HepG2 (cell line): Measurements from ENCODE around the gene CDK8. TPM values are rescaled to one million over a fixed set of nuclear protein-coding genes. Genes with fewer than 3 reads are reported as not detected.

ENCODE experiments used
- ATAC-seq: fragments of 200-7000 bp; cut with Tn5 transposase; 3 replicates; pipeline ENCODE4 v1.9.1; 2020; ENCODE audit warnings: mild to moderate bottlenecking, moderate library complexity
- BruUV-seq: library from RNA; stranded (reverse); fragments of 400-500 nt; replicated peaks from 2 replicates; lab custom pipeline; 2021; lab: Mats Ljungman, UMichigan
- CTCF ChIA-PET: fragments of 300-600 bp; formaldehyde crosslinking; extraction: SDS; loops from one replicate; lab custom pipeline; 2021; ENCODE audit warnings: low total read pairs, inconsistent platforms, low intra/inter-chr PET ratio; lab: Yijun Ruan, JAX
- POLR2A ChIA-PET: fragments of 350-600 bp; sonication (Branson Sonifier 250); formaldehyde crosslinking; loops from one replicate; lab custom pipeline; 2020; ENCODE audit warnings: antibody characterized with exemption, inconsistent platforms; lab: Yijun Ruan, JAX
- DNase-seq: peaks from one replicate; pipeline ENCODE4 v3.0.0-alpha.2; 2015; ENCODE audit warnings: low spot score
- FAIRE-seq: peaks from 3 replicates; lab custom pipeline; 2011; peaks lifted over from hg19 to GRCh38; lab: Jason Lieb, UNC
- H2AFZ ChIP-seq: one replicate; pipeline ENCODE4 v1.6.1; 2011; ENCODE audit warnings: low read length, inconsistent platforms
- H3K27ac ChIP-seq: fragments of 300-600 bp; 3 replicates; pipeline ENCODE4 v1.8.0; 2011; ENCODE audit warnings: mixed run types, mild to moderate bottlenecking, mixed read lengths, low read length, inconsistent platforms; ENCODE audit not compliant: insufficient read depth; ENCODE audit errors: extremely low read length
- H3K27me3 ChIP-seq, 2 experiments: fragments of 200-600 bp in 1 of 2; 2 replicates in 1 of 2; 3 replicates in 1 of 2; pipeline versions ENCODE4 v1.6.0 to v1.8.0; 2011; ENCODE audit warnings: low read length in 2 of 2, mild to moderate bottlenecking in 2 of 2, moderate library complexity in 2 of 2, inconsistent platforms in 1 of 2; ENCODE audit not compliant: insufficient read depth in 2 of 2, control insufficient read depth in 1 of 2
- H3K36me3 ChIP-seq, 2 experiments: fragments of 200-600 bp in 1 of 2; replicated peaks in 1 of 2; 2 replicates in 1 of 2; 3 replicates in 1 of 2; pipeline versions ENCODE4 v1.5.1 to v1.8.0; 2011; ENCODE audit warnings: low read length in 2 of 2, inconsistent platforms in 1 of 2; ENCODE audit not compliant: insufficient read depth in 2 of 2, control insufficient read depth in 1 of 2
- H3K4me1 ChIP-seq: 2 replicates; pipeline ENCODE4 v1.5.1; 2012; ENCODE audit warnings: low read length, inconsistent platforms; ENCODE audit not compliant: insufficient read depth
- H3K4me2 ChIP-seq: 2 replicates; pipeline ENCODE4 v1.6.0; 2011; ENCODE audit warnings: low read depth, low read length, inconsistent platforms
- H3K4me3 ChIP-seq, 3 experiments: fragments of 200-600 bp in 1 of 3; sonication (generic), shearing (Covaris generic) in 1 of 3; replicated peaks in 1 of 3; 2 replicates each; pipeline ENCODE4 v1.5.1; 2011 to 2016; ENCODE audit warnings: low read length in 3 of 3, inconsistent platforms in 2 of 3, low read depth in 2 of 3, mild to moderate bottlenecking in 2 of 3, control low read depth in 1 of 3, mixed read lengths in 1 of 3; ENCODE audit not compliant: insufficient read depth in 1 of 3
- H3K79me2 ChIP-seq: one replicate; pipeline ENCODE4 v1.6.1; 2011; ENCODE audit warnings: low read length, inconsistent platforms; ENCODE audit not compliant: insufficient read depth
- H3K9ac ChIP-seq: 2 replicates; pipeline ENCODE4 v1.6.0; 2011; ENCODE audit warnings: mild to moderate bottlenecking, low read depth, low read length, inconsistent platforms; ENCODE audit not compliant: insufficient read depth
- H3K9me3 ChIP-seq: 2 replicates; pipeline ENCODE4 v1.5.1; 2012; ENCODE audit warnings: mild to moderate bottlenecking, low read length
- H4K20me1 ChIP-seq: 2 replicates; pipeline ENCODE4 v1.6.0; 2011; ENCODE audit warnings: inconsistent platforms, mild to moderate bottlenecking, low read length, moderate library complexity; ENCODE audit not compliant: insufficient read depth
- GABPB1 ChIP-seq: IDR thresholded peaks from 2 replicates; pipeline ENCODE4 v1.6.1; 2016; ENCODE audit warnings: mild to moderate bottlenecking, missing genetic modification reagents, moderate library complexity, missing compliant biosample characterization
- JUND ChIP-seq: sonication (generic); formaldehyde crosslinking; IDR thresholded peaks from 2 replicates; pipeline ENCODE4 v1.8.0; 2022; ENCODE audit warnings: mild to moderate bottlenecking, missing genetic modification reagents
- ZNF891 ChIP-seq: sonication (generic); formaldehyde crosslinking; IDR thresholded peaks from 2 replicates; pipeline ENCODE4 v1.5.0; 2020; ENCODE audit warnings: mild to moderate bottlenecking, missing genetic modification reagents
- WGBS: methylation state at CpG from one replicate; pipeline ENCODE4 v1.1.6; 2017; ENCODE audit warnings: low lambda C conversion rate; 5-methylcytosine and 5-hydroxymethylcytosine counted together
- in situ Hi-C: cut with HindIII; loops from 2 replicates; pipeline ENCODE4 v1.10.0; 2017; ENCODE audit warnings: low pct_unique_long_range_greater_than_20kb; ENCODE audit not compliant: extremely low pct_ligation_motif_present
- intact Hi-C: fragments of 100-400 bp; cut with micrococcal nuclease; formaldehyde crosslinking; loops from one replicate; pipeline ENCODE4 v1.10.0; 2022; ENCODE audit not compliant: unreplicated experiment
- polyA plus RNA-seq, 8 experiments: library from polyadenylated mRNA; depleted of rRNA in 3 of 8; stranded (reverse) in 7 of 8; unstranded in 1 of 8; fragments of >200 nt; fragmentation: Illumina TruSeq in 4 of 8; extraction: Trizol in 4 of 8; gene quantifications; 2 replicates each; pipeline versions ENCODE4 v1.2.1 to v1.2.3, GENCODE V29; 2011 to 2016; ENCODE audit warnings: low read depth in 4 of 8, missing spikeins in 1 of 8, mixed read lengths in 1 of 8; ENCODE audit not compliant: insufficient read depth in 1 of 8
- total RNA-seq, 5 experiments: library from RNA; depleted of rRNA; stranded (reverse); fragments of >200 nt; fragmentation: Illumina TruSeq; extraction: Trizol; gene quantifications; 2 replicates each; pipeline ENCODE4 v1.2.3, GENCODE V29; 2016; ENCODE audit warnings: low read depth in 1 of 5
- TF ChIP-seq, protein P1 (sequence below): sonication (generic); formaldehyde crosslinking; IDR thresholded peaks from 2 replicates; pipeline ENCODE4 v1.5.1; 2020; ENCODE audit warnings: mild to moderate bottlenecking, missing genetic modification reagents, moderate library complexity

CDK8 gene
- total and polyA plus RNA-seq, 2 of the 13 experiments (the other 11 are each of a cell fraction or from before 2014, with no cell fraction given): 15.8 to 16.4 TPM

DNA sequence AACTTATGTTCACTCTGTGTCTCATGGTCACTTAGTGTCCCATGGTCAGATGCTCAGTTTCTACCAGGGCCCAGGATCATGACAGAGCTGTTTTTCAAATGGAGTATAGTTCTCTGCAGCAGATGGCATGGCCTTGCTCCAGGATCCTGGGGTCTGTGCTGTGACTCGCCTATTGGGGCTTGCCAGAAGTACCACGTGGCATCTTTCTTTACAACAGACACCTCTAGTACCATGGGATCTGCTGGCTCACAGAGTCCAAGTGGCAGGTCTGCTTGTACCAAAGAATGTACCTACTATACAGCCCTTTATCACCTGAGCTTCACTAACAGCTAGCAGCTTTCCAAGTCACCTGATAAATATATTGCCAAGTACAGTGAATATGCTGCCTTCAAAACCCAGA lies 25.8 kb upstream of the CDK8 start (continued):
- TF ChIP-seq GABPB1 (CRISPR knock-in tag) (no peak), ZNF891 (CRISPR knock-in tag) (no peak)

DNA sequence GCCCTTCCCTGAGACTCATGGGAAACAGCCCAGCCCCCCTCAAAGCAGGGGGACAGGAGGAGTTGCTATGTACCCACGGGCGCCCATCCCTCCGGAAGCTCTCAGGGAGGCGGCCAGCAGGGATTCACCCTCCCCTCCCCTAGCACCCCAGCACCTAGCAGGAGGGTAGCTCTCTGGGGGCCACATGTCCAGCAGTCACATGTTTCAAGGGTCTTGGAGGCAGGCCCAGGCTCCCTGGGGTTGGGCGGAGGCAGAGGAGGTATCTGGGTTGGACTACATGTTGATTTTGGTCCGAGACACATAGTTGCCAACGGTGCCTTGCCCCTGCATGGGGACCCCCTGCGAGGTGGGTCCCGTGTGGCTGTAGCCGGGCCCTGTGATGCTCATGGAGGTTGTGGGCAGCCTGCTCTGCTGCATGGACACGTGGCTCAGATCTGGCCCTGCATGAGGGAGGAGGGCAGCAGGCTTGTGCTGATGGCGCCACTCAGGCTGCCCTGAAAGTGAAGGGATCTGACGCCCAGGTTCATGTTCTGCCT lies 24.8 kb upstream of the CDK8 start:
- H3K9ac ChIP-seq: no peak overlapping the region
- 17% methylated on average over 1 of the region's 13 CpGs for WGBS
- DNase-seq (no peak), FAIRE-seq (no peak), ATAC-seq (peak; percentile 62)
- intact Hi-C loops (no loop called here), in situ Hi-C loops (no loop called here)
- H3K4me3 ChIP-seq: no peak overlapping the region
- CTCF ChIA-PET: no interaction called here
- no peak overlapping the region for H3K4me2 ChIP-seq
- H4K20me1 ChIP-seq: no peaks in the 10 kb centered on the region
- BruUV-seq: no TSS peak
- H3K36me3 ChIP-seq: no peaks in the 10 kb centered on the region
- no peaks in the 10 kb centered on the region for H3K9me3 ChIP-seq
- peaks cover 0 to 6% of the 10 kb centered on the region in 2 experiments; a peak in 1 of 5 replicates for H3K27me3 ChIP-seq
- H3K4me1 ChIP-seq: no peaks in the 10 kb centered on the region
- H3K27ac ChIP-seq: no peak overlapping the region
- H3K79me2 ChIP-seq: no peaks in the 10 kb centered on the region
- no peak for TF ChIP-seq JUND (CRISPR knock-in tag)
- TF ChIP-seq, protein P1, sequence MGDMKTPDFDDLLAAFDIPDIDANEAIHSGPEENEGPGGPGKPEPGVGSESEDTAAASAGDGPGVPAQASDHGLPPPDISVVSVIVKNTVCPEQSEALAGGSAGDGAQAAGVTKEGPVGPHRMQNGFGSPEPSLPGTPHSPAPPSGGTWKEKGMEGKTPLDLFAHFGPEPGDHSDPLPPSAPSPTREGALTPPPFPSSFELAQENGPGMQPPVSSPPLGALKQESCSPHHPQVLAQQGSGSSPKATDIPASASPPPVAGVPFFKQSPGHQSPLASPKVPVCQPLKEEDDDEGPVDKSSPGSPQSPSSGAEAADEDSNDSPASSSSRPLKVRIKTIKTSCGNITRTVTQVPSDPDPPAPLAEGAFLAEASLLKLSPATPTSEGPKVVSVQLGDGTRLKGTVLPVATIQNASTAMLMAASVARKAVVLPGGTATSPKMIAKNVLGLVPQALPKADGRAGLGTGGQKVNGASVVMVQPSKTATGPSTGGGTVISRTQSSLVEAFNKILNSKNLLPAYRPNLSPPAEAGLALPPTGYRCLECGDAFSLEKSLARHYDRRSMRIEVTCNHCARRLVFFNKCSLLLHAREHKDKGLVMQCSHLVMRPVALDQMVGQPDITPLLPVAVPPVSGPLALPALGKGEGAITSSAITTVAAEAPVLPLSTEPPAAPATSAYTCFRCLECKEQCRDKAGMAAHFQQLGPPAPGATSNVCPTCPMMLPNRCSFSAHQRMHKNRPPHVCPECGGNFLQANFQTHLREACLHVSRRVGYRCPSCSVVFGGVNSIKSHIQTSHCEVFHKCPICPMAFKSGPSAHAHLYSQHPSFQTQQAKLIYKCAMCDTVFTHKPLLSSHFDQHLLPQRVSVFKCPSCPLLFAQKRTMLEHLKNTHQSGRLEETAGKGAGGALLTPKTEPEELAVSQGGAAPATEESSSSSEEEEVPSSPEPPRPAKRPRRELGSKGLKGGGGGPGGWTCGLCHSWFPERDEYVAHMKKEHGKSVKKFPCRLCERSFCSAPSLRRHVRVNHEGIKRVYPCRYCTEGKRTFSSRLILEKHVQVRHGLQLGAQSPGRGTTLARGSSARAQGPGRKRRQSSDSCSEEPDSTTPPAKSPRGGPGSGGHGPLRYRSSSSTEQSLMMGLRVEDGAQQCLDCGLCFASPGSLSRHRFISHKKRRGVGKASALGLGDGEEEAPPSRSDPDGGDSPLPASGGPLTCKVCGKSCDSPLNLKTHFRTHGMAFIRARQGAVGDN (CRISPR knock-in tag): peak; percentile 24; the same call in 1 of the 2 replicates
- TF ChIP-seq, all 625 proteins: peak for 1
- H2AFZ ChIP-seq: no peak overlapping the region
- POLR2A ChIA-PET: no interaction called here
